ENCODE data around the gene TRIM73.
"Not testable (repeated sequence)": the region's sequence is repeated elsewhere in the genome, so short reads cannot be mapped to it uniquely, and the experiment has no call there.

Gene TRIM73

GRCh38 chr7:75395329-75395728, at the start of gene TRIM73:
TRIM73 (plus strand) TSS chr7:75395629; CDS start chr7:75398934, 3,305 bp downstream.
- DNase-seq: not testable (repeated sequence)

DNA sequence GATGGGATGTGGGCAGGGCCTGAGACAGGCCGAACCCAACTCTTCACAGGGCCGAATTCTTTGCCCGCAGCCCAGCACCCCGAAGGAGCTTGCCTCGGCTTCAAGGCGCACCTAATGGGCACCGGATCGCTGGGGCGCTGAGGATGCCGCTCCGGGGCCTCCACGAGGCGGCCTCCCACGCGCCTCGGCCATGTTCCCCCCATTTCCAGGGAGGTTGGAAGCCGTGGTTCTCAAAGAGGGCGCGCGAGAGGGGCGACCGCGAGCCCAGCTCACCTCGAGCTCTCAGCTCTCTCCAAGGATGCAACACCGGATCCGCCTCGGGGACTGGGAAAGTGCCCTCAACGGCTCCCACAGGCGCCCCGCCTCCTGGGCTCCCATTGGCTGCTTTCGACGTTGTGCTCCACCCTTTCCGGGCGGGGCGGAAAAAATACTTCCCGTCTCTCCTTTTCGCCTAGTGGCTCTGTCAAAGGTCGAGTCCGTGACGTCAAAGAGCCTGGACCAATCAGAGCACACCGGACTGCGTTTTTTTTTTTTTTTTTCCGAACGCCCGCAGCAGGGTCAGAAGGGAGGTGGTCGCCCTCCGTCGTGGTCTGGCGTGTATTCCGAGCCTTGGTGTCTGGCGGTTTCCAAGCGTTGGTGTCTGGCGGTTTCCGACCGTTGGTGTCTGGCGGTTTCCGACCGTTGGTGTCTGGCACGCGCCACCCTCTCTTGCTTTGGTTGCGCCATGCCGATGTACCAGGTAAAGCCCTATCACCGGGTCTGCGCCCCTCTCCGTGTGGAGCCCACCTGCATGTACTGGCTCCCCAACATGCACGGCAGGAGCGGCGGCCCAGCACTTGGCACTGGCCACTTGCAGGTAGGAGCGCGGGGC, 36.5 kb upstream of the TRIM73 start:
- DNase-seq: peak; percentile 24 to 29

DNA sequence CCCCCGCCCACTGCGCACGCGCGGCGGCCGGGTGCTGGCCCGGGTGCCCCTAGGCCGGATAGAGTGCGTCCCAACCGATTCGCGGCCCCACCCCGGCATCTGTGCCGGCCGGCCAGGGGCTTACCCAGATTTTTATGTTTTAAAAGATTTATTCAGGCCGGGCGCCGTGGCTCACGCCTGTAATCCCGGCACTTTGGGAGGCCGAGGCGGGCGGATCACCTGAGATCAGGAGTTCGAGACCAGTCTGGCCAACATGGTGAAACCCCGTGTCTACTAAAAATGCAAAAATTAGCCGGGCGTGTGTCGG, 35.9 kb upstream of the TRIM73 start:
- DNase-seq: not testable (repeated sequence)

- DNase-seq: not testable (repeated sequence)
These were observed 31.4 kb upstream of the TRIM73 start for GRCh38 chr7:75364079-75364478.

- DNase-seq: not testable (repeated sequence)
These were observed 28.8 kb upstream of the TRIM73 start for GRCh38 chr7:75366643-75367042.

GRCh38 chr7:75367313-75367712, 28.1 kb upstream of the TRIM73 start:
- DNase-seq: not testable (repeated sequence)

DNA sequence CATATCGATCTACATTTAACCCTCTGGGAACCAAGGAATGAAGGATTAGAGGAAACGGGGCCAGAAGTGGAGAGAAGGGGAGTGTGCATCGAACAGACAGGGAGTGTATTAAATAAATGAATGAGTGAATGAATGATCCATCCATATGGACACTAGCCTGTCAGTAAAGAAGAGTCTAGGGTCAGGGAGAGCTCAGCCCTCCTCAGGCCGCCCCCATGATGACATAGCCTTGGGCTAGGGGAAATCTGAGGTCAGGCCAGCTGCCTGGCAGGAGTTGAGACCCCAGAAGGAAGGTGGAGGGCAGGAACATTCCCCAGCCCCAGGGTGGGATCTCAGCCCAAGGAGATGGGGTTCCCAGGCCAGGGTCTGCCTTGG, 21.3 kb upstream of the TRIM73 start:
- DNase-seq: not testable (repeated sequence)

DNA sequence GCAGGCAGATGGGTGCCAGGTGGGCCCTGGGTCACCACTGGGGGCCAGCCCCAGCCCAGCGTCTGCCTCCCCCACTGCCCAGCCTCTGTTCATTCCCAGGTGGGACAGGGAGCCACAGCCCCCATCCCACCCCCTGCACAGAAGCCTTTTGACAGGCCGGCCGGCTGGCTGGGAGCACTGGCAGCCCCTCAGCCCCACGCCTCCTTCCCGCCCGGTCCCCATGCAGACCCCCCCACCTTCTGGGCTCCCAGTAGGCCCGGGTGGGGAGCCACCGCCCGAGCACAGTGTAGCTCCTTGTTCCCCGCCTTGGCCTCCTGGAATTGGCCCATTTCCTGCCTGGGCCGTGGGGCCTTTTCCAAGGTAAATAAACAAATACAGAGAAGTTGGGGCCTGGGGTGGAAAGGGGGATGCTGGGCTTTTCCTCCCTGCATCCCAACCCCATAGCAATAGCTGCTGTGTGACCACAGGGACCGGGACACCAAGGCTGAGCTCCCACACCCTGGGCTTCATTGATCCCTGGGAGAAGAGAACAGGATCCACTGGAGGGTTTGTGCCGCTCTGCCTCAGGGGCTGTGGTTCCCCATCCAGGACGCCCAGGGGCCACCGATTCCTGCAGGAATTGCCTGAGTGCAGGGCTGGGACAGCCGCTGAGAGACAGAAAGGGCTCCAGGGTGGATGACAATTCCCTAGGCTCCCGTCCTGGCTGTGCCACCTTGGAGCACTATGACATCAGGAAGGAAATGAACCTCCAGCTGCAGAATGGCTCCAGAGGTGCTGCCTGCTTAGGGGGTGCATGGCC, 20.7 kb upstream of the TRIM73 start:
- not testable (repeated sequence) for DNase-seq

DNA sequence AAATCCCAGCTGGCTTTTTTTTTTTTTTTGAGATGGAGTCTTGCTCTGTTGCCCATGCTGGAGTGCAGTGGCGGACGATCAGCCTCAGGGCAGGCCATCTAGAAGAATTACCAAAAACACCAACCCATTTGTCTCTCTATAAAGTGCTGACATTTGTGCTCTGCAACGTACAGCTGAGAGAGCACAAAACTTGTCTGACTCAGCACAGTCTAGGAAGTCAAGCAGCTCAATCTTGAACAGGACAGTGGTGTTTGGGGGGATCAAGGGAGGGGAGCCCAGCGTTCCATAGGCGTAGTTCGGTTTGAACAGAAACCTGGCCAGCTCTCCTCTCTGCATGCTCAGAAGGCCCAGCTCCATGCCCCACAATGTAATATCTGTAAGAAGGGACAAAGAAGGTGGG, 2.2 kb upstream of the TRIM73 start:
- DNase-seq: not testable (repeated sequence)

DNA sequence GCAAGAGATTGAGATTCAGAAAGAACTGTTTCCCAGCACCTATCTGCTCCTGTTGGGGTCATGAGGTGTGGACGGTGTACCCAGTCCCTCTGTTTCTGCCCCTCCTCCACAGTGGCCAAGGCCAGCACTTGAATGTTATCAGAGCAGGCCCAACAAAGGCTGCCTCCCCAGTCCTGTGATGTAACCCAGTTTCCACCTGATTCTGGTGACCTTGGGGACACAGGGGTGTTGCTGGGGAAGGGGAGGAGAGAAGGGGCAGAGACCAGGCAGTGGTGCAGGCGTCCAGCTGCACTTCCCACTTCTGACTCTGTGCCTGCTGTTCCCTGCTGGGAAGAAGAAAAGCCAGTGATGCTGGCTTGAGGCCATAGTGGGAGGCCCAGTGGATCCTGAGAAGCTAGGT, 2.4 kb downstream of the TRIM73 start:
- not testable (repeated sequence) for DNase-seq

DNA sequence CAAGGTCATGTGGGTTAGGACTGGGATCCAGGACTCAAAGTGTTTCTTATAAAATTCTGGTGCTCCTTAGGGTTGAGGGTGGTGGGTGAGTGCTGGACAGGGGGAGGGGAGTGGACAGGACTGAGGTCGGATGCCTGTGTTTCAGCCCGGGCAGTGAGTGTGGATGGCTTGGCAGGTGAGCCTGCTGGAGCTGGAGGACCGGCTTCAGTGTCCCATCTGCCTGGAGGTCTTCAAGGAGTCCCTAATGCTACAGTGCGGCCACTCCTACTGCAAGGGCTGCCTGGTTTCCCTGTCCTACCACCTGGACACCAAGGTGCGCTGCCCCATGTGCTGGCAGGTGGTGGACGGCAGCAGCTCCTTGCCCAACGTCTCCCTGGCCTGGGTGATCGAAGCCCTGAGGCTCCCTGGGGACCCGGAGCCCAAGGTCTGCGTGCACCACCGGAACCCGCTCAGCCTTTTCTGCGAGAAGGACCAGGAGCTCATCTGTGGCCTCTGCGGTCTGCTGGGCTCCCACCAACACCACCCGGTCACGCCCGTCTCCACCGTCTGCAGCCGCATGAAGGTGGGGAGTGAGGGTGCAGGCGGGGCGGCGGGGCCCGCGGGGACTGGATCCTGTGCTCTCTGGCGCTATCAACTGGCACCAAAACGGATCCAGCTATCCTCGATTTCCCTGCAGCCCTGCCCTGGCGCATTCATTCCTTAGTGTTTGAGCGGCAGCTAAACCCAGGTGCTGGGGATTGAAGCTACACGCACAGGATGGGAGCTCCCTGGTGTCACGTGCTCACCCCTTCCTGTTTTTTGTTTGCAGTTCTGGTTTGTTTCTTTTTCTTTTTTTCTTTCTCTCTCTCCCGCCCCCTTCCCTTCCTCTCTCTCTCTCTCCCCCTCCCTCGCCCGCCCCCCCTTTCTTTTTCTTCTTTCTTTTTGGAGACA, 3.6 kb downstream of the TRIM73 start:
- DNase-seq: not testable (repeated sequence)

- DNase-seq: not testable (repeated sequence)
These were observed 5.1 kb downstream of the TRIM73 start for GRCh38 chr7:75400575-75400974.

- DNase-seq: not testable (repeated sequence)
These were observed 8.3 kb downstream of the TRIM73 start for GRCh38 chr7:75403455-75404443.

GRCh38 chr7:75404663-75405062, 9.2 kb downstream of the TRIM73 start:
- not testable (repeated sequence) for DNase-seq

DNA sequence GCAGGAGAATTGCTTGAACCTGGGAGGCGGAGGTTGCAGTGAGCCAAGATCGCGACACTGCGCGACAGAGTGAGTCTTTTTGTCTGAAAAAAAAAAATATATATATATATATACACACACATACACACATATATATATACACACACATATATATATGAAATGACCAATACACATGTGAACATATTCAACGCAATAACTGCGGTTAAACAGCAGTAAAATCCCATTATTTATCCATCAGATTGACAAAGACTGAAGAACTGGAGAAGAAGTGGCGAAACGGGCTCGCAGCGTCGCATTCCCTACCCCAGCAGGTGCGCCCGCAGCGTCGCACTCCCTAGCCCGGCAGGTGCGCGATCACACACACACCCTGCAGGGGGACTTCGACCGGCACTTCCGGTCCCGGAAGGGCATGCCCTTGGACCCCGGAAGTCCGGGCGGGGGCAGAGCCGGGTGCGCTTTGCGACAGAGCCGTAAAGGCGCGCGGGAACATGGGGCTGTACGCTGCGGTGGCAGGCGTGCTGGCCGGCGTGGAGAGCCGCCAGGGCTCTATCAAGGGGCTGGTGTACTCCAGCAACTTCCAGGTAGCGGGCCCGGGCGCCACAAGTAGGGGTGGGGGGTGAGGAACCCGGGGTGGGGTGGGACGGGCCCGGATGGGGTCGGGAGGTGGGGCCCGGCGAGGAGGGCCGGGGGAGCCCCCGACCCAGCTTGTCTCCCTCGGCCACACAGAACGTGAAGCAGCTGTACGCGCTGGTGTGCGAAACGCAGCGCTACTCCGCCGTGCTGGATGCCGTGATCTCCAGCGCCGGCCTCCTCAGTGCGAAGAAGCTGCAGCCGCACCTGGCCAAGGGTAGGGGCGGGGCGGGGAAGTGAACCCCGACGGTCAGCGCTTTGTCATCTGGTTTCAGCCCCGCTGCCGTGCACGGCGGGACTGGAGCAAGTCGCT, 14.7 kb downstream of the TRIM73 start:
- DNase-seq: not testable (repeated sequence)

GRCh38 chr7:75410823-75411173, 15.4 kb downstream of the TRIM73 start:
- DNase-seq: not testable (repeated sequence)

- not testable (repeated sequence) for DNase-seq
These were observed 18.8 kb downstream of the TRIM73 start for GRCh38 chr7:75414204-75414603.

DNA sequence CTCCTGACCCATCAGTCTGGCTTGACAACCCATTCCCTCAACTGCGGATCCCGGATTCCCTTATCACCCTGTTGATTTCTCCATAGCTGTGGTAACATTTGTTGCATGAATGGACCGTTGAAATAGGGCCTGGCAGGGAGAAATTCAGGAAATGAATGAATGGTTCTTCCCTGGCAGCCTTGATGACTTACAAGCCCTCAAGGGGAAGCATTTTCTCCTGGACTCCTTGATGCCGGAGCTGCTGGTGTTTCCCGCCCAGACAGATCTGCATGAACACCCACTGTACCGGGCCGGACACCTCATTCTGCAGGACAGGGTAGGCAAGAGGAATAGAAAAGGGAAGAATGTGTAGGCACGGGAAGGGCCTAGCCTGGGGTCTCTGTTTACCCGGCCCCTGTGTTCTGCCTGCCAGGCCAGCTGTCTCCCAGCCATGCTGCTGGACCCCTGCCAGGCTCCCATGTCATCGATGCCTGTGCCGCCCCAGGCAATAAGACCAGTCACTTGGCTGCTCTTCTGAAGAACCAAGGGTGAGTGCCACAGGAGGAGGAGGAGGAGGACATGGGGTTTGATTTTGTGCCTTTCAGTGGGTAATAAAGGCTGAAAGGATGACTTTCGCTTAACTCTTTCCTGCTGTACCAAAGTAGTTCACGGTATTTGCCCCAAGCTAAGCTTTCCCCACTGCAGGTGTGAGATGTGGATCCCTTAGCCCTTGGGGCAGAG, 19.4 kb downstream of the TRIM73 start:
- not testable (repeated sequence) for DNase-seq

DNA sequence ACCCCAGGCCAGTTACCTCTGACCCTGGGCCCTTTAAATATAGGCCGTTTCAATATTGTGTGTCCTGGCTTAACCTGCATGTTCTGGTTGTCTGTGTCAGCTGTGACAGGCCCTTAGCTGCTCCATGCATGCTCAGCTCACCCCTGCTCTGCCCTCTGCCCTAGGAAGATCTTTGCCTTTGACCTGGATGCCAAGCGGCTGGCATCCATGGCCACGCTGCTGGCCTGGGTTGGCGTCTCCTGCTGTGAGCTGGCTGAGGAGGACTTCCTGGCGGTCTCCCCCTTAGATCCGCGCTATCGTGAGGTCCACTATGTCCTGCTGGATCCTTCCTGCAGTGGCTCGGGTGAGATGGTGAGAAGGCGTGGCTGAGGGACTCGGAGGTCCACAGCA, 20.0 kb downstream of the TRIM73 start:
- not testable (repeated sequence) for DNase-seq

All from activated CD4-positive, alpha-beta T cell treated with anti-CD3 and anti-CD28 coated beads for 4 hours (primary cell).